HG02678 (cell line): ENCODE results near the gene SKAP2.
"Not testable (repeated sequence)": the region's sequence is repeated elsewhere in the genome, so short reads cannot be mapped to it uniquely, and the experiment has no call there.

Experiments used
- ATAC-seq: cut with Tn5 transposase; IDR thresholded peaks from one replicate; pipeline ENCODE4 v1.9.1; 2021; ENCODE audit warnings: mild to moderate bottlenecking, moderate library complexity; ENCODE audit not compliant: unreplicated experiment

The SKAP2 gene

GRCh38 chr7:26857506-26858240 is 6.7 kb downstream of the SKAP2 start:
- ATAC-seq, result no peak

DNA sequence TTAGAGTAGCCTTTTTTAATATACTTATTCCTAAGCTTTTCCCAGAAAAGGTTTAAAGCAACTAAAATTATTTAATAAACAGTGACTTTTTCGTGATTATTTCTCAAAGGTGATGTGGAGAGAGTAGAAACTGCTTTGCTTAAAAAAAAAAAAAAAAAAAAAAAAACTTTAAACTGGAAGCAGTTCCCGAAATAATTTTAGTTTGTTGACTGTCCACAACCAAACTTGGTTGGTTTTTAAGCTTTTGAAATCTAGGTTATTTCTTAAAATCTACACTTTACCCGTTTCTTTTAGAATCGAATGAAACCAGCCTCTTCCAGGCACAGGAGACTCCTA is 7.3 kb downstream of the SKAP2 start:
- no peak for ATAC-seq

DNA sequence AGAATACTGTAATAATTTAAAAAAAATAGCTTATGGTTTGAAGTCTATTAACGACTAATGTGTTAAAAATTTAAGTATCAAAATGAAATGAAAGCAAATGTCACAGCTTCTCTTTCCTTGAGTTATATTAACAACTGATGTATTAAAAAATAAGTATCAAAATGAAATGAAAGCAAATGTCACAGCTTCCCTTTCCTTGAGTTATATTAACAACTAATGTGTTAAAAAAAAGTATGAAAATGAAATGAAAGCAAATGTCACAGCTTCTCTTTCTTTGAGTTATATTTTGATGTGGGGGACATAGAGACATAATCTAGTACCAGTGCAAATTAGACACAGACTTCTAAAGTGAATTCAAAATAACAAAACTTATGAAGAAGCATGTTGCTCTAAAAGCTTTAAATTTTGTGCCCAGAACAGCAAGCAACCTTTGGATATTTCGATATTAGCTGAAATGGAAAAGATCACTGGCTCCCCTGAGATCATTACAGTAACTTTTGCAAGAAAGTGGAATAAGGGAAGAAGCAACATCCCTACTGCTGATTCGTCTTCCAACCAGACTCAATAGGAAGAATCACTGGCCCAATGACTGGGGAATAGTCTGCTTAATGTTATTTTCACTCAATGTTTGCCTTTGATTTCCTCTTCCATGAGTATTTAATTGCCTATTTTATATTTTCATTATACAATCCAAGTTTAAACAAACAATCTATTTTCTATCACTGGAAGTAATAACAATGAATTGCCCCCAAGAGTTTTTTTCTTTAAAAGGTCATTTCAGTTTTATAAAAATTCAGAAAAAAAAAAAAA is 8.0 kb downstream of the SKAP2 start:
- ATAC-seq, result no peak

GRCh38 chr7:26854876-26855855 is 9.2 kb downstream of the SKAP2 start:
- no peak for ATAC-seq

GRCh38 chr7:26853788-26854393 is 10.5 kb downstream of the SKAP2 start:
- ATAC-seq, result no peak

- ATAC-seq, result no peak
Measured at GRCh38 chr7:26850193-26850651, 14.2 kb downstream of the SKAP2 start.

DNA sequence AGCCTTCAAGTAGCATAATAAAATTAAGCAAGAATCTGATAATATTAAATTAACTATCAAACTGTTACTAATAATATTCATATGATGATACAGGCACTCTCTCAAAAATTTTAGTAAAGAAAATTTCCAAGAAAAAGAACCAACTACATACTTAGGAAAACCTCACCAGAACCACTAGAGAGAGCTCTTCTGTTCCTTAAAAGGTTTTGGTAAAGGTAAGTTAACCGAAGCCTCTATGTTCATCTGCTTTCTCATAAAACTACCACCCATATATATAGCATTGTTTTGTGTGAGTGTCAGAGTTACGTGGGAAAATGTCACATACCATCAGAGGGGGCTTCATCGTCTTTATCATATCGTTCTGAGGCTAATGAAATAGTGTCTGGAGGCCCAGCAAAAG is 20.7 kb downstream of the SKAP2 start:
- no peak for ATAC-seq

- no peak for ATAC-seq
Measured at GRCh38 chr7:26842897-26843296, 21.5 kb downstream of the SKAP2 start.

DNA sequence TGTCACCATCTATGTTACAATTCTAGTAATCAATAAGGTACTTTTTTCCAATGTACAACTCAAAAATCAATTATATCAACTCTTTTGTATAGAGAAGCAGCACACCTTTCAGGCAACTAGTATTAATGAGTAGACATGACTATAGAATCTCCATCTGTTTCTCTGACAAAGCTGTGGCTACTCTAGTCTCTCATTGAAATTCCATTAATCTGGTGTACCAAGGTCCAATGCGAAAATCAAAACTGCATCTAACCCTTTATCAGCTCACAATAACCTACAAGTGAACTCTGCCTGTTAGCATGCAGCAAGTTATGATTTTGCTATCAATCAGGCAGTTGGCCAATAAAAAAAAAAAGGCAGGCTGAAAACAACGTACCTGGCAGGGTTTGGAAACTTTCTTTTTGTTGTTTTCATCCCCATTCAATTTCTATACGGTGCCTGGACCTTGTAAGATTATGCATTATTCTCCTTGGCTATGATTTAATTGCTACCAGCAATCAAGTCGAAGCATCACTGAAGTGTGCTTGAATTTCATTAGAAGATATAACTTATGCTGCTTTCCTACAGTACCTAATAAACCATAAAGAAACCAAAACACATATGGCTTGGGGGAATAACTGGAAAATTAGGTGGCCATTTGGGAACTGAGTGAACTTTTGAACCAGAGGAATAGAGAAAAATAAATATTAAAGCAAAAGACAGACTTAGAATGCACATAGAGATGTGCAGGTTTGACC is 23.2 kb downstream of the SKAP2 start:
- ATAC-seq, result no peak

- not testable (repeated sequence) for ATAC-seq
Measured at GRCh38 chr7:26836793-26837192, 27.6 kb downstream of the SKAP2 start.

DNA sequence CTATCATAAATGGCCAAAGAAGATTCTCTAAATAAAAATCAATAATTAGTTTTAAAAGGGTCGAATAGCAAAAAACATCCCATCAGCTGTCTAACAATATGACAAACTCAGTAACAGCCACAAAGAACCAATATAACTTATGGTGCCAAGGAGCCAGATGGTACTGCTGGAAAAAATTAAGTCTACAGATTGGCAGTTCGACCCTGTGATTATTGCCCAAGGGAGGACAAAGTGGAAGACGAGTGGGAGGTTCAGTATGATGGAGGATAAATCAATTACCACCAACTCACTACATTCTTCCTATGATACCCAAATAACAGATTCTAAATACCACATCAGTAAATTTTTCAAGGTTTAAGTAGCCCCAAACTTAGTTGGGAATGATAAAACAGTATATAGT is 49.0 kb downstream of the SKAP2 start:
- ATAC-seq, result no peak

DNA sequence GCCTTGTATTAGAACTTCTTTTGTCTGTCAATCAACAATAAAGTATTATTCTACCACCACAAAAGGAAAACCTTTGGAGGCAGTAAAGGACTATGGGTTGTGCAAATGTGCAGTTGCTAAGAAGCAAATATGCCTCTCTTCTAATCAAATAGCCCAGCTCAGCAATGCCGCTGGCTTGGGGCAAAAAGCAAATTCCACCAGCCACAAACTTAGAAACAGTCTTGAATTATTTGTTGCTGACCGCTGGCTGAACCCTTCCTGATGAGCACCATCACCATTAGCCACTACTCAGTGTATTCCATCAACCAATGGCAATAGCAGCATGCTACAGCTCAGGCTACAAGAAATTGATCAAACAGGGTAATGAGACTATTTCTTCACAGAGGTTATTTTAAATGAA is 51.0 kb downstream of the SKAP2 start:
- no peak for ATAC-seq

DNA sequence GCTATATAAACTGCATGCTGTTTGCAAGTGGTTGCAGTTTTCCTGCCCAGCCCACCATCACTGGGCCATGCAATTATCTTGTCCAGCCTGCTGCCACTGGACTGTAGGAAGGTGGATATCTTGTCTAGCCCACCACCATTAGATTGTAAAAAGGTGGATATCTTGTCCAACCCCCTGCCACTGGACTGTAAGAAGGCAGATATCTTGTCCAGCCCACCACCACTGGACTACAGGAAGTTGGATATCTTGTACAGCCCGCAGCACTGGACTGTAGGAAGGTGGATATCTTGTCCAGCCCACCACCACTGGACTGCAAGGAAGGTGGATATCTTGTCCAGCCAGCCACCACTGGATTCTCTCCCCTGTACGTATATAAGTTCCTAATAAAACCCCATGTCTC is 69.8 kb downstream of the SKAP2 start:
- ATAC-seq, result no peak

- ATAC-seq, result no peak
Measured at GRCh38 chr7:26792576-26792975, 71.8 kb downstream of the SKAP2 start.

DNA sequence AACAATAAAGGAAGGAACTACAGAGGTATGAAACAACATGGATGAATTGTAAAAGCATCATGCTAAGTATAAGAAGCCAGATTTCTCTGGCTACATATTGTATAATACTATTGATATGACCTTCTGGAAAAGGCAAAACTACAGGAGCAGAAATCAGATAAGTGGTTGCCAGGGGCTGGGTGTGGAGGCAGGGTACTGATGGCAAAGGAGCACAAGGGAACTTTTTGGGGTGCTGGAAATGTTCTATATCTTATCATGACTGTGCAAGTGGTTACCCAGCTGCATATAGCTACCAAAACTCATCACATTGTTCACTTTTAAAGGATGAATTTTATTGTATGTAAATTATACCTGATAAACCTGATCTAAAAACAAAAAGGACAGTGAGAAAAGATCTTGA is 72.4 kb downstream of the SKAP2 start:
- ATAC-seq, result no peak

- ATAC-seq, result no peak
Measured at GRCh38 chr7:26789481-26790184, 74.8 kb downstream of the SKAP2 start.

GRCh38 chr7:26787701-26788100 is 76.7 kb downstream of the SKAP2 start:
- no peak for ATAC-seq

GRCh38 chr7:26784118-26784517 is 80.3 kb downstream of the SKAP2 start:
- ATAC-seq, result no peak

DNA sequence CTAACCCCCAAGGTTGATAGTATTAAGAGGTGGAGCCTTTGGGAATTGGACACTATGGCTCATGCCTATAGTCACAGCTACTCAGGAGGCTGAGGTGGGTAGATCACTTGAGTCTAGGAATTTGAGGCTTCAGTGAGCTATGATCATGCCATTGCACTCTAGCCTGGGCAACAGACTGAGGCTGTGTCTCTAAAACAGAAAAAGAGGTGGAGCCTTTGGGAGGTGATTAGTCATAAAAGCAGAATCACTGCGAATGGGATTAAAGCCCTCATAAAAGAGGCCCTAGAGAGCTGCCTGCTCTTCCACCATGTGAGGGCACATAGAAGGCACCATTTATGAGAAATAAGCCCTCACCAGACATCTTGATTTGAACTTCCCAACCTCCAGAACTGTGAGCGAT is 81.9 kb downstream of the SKAP2 start:
- ATAC-seq, result no peak
